H1 (cell line): ENCODE measurements around the gene RASGEF1C. TPM values are rescaled to one million over a fixed set of nuclear protein-coding genes. Genes with fewer than 3 reads are reported as not detected.

Source experiments
- CTCF ChIA-PET: fragments of 300-600 bp; sonication (Branson Sonifier 250); formaldehyde crosslinking; loops from one replicate; lab custom pipeline; 2021; ENCODE audit not compliant: partially characterized antibody; lab: Charles Lee
- POLR2A ChIA-PET: fragments of 300-600 bp; sonication (Branson Sonifier 250); formaldehyde crosslinking; loops from one replicate; lab custom pipeline; 2021; ENCODE audit warnings: inconsistent platforms; ENCODE audit not compliant: partially characterized antibody; lab: Charles Lee
- DNase-seq, 2 experiments: peaks; one replicate each; pipeline versions ENCODE4 v3.0.0 to v3.0.0-alpha.2; 2010 to 2022; ENCODE audit warnings: low spot score in 2 of 2, low read depth in 1 of 2, mixed read lengths in 1 of 2
- FAIRE-seq: peaks from 2 replicates; lab custom pipeline; 2011; peaks lifted over from hg19 to GRCh38; lab: Jason Lieb, UNC
- H2AFZ ChIP-seq: 2 replicates; pipeline ENCODE4 v1.8.1; 2012; ENCODE audit warnings: low read length, inconsistent platforms
- H2AK5ac ChIP-seq: 2 replicates; pipeline ENCODE4 v1.6.1; 2013; ENCODE audit warnings: low read depth, low read length
- H2BK120ac ChIP-seq: replicated peaks from 2 replicates; pipeline ENCODE3; 2013; ENCODE audit warnings: low read depth, low read length, inconsistent platforms
- H2BK12ac ChIP-seq: 2 replicates; pipeline ENCODE4 v1.6.1; 2013; ENCODE audit warnings: low read depth, low read length
- H2BK15ac ChIP-seq: 2 replicates; pipeline ENCODE4 v1.6.1; 2013; ENCODE audit warnings: low read length
- H2BK20ac ChIP-seq: 2 replicates; pipeline ENCODE4 v1.6.1; 2013; ENCODE audit warnings: low read length
- H2BK5ac ChIP-seq: 2 replicates; pipeline ENCODE4 v1.6.1; 2013; ENCODE audit warnings: low read depth, low read length
- H3K14ac ChIP-seq: 2 replicates; pipeline ENCODE4 v1.6.1; 2013; ENCODE audit warnings: inconsistent platforms; ENCODE audit not compliant: insufficient read length
- H3K18ac ChIP-seq: 2 replicates; pipeline ENCODE4 v1.6.1; 2013; ENCODE audit warnings: low read length; ENCODE audit errors: extremely low read depth
- H3K23ac ChIP-seq: 2 replicates; pipeline ENCODE4 v1.6.1; 2013; ENCODE audit warnings: inconsistent platforms; ENCODE audit not compliant: insufficient read length
- H3K23me2 ChIP-seq: 2 replicates; pipeline ENCODE4 v1.6.1; 2013; ENCODE audit warnings: low read depth, low read length
- H3K27ac ChIP-seq: 2 replicates; pipeline ENCODE4 v1.6.1; 2011; ENCODE audit warnings: low read depth, low read length, inconsistent platforms
- H3K27me3 ChIP-seq, 4 experiments: replicated peaks in 1 of 4; 1 replicate in 1 of 4; 2 replicates in 3 of 4; pipeline versions ENCODE4 v1.6.1 to v1.8.1; 2011 to 2013; ENCODE audit warnings: low read length in 3 of 4, mild to moderate bottlenecking in 3 of 4, inconsistent platforms in 2 of 4, mixed read lengths in 2 of 4, moderate library complexity in 1 of 4; ENCODE audit not compliant: control insufficient read depth in 3 of 4, insufficient read depth in 3 of 4; ENCODE audit errors: extremely low read depth in 1 of 4
- H3K36me3 ChIP-seq, 4 experiments: 2 replicates each; pipeline versions ENCODE4 v1.6.1 to v1.8.1; 2011 to 2013; ENCODE audit warnings: mild to moderate bottlenecking in 4 of 4, low read length in 3 of 4, moderate library complexity in 2 of 4, control low read depth in 1 of 4, inconsistent platforms in 1 of 4; ENCODE audit not compliant: insufficient read depth in 4 of 4, control insufficient read depth in 2 of 4
- H3K4ac ChIP-seq: replicated peaks from 2 replicates; pipeline ENCODE3; 2013; ENCODE audit warnings: low read length, low read depth, mixed read lengths, inconsistent platforms; ENCODE audit not compliant: insufficient read length
- H3K4me1 ChIP-seq, 4 experiments: replicated peaks in 1 of 4; 1 replicate in 1 of 4; 2 replicates in 3 of 4; pipeline versions ENCODE4 v1.6.1 to v1.8.1; 2011 to 2013; ENCODE audit warnings: low read length in 3 of 4, inconsistent platforms in 2 of 4, mixed read lengths in 1 of 4; ENCODE audit not compliant: insufficient read depth in 4 of 4, control insufficient read depth in 3 of 4
- H3K4me2 ChIP-seq, 2 experiments: 2 replicates each; pipeline versions ENCODE4 v1.6.1 to v1.8.1; 2011 to 2013; ENCODE audit warnings: low read depth in 2 of 2, low read length in 2 of 2, control low read depth in 1 of 2, inconsistent platforms in 1 of 2, mild to moderate bottlenecking in 1 of 2; ENCODE audit not compliant: insufficient read depth in 1 of 2
- H3K4me3 ChIP-seq, 4 experiments: fragments of 200-600, 300-600 bp in 1 of 4; sonication (generic), shearing (Covaris generic), sonication (Bioruptor Twin) in 1 of 4; 2 replicates each; pipeline versions ENCODE4 v1.5.1 to v1.8.1; 2011 to 2016; ENCODE audit warnings: low read length in 4 of 4, low read depth in 3 of 4, control low read depth in 2 of 4, inconsistent platforms in 2 of 4, mild to moderate bottlenecking in 2 of 4, mixed read lengths in 1 of 4, moderate library complexity in 1 of 4; ENCODE audit not compliant: insufficient read depth in 2 of 4; ENCODE audit errors: extremely low read depth in 1 of 4
- H3K56ac ChIP-seq: replicated peaks from 2 replicates; pipeline ENCODE3; 2013; ENCODE audit warnings: low read depth, mild to moderate bottlenecking, mixed read lengths, low read length, inconsistent platforms; ENCODE audit not compliant: insufficient read length
- H3K79me1 ChIP-seq: 2 replicates; pipeline ENCODE4 v1.6.1; 2013; ENCODE audit warnings: low read depth, low read length, control low read depth
- H3K79me2 ChIP-seq, 2 experiments: 2 replicates each; pipeline versions ENCODE4 v1.6.1 to v1.8.1; 2012 to 2013; ENCODE audit warnings: low read length in 2 of 2, mild to moderate bottlenecking in 2 of 2, inconsistent platforms in 1 of 2; ENCODE audit not compliant: insufficient read depth in 2 of 2, control insufficient read depth in 1 of 2
- H3K9ac ChIP-seq, 4 experiments: replicated peaks in 1 of 4; 1 replicate in 1 of 4; 2 replicates in 3 of 4; pipeline versions ENCODE4 v1.6.1 to v1.8.1; 2011 to 2013; ENCODE audit warnings: low read depth in 3 of 4, low read length in 3 of 4, control low read depth in 2 of 4, mild to moderate bottlenecking in 2 of 4, moderate library complexity in 2 of 4, inconsistent platforms in 1 of 4; ENCODE audit errors: extremely low read depth in 1 of 4
- H3K9me3 ChIP-seq, 2 experiments: 2 replicates each; pipeline versions ENCODE4 v1.6.1 to v1.8.1; 2012 to 2013; ENCODE audit warnings: mild to moderate bottlenecking in 2 of 2, moderate library complexity in 2 of 2, control low read depth in 1 of 2, inconsistent platforms in 1 of 2, low read depth in 1 of 2, low read length in 1 of 2, mixed read lengths in 1 of 2; ENCODE audit not compliant: insufficient read depth in 2 of 2
- H4K20me1 ChIP-seq, 2 experiments: replicated peaks in 1 of 2; 2 replicates each; pipeline versions ENCODE3 to v1.8.1; 2011 to 2013; ENCODE audit warnings: inconsistent platforms in 2 of 2, low read length in 2 of 2, mild to moderate bottlenecking in 1 of 2; ENCODE audit not compliant: insufficient read depth in 2 of 2, control insufficient read depth in 1 of 2
- H4K5ac ChIP-seq: 2 replicates; pipeline ENCODE4 v1.6.1; 2013; ENCODE audit warnings: low read length, low read depth, mixed read lengths, inconsistent platforms; ENCODE audit not compliant: insufficient read length
- H4K8ac ChIP-seq: 2 replicates; pipeline ENCODE4 v1.8.0; 2013; ENCODE audit warnings: mild to moderate bottlenecking, moderate library complexity, low read length, inconsistent platforms; ENCODE audit not compliant: insufficient read depth; ENCODE audit errors: extremely low read depth
- H4K91ac ChIP-seq: replicated peaks from 2 replicates; pipeline ENCODE3; 2013; ENCODE audit warnings: low read length, mixed read lengths, inconsistent platforms; ENCODE audit not compliant: insufficient read length
- BCL11A ChIP-seq, 2 experiments: IDR thresholded peaks; one replicate each; pipeline ENCODE4 v1.6.1; 2011; ENCODE audit warnings: low read depth in 2 of 2, low read length in 2 of 2, mild to moderate bottlenecking in 2 of 2
- WGBS, 2 experiments: shearing (Covaris generic) in 1 of 2; methylation state at CpG; one replicate each; pipeline versions ENCODE4 v1.1.6 to v1.1.7; 2013 to 2015; ENCODE audit warnings: low lambda C conversion rate in 2 of 2, mixed read lengths in 2 of 2, inconsistent platforms in 1 of 2, low coverage in 1 of 2, missing lambda C conversion rate in 1 of 2; ENCODE audit not compliant: insufficient replicate concordance in 2 of 2, insufficient coverage in 1 of 2, insufficient read length in 1 of 2; ENCODE audit errors: extremely low coverage in 1 of 2, missing lambda C conversion rate in 1 of 2; 5-methylcytosine and 5-hydroxymethylcytosine counted together
- polyA plus RNA-seq, 7 experiments: library from polyadenylated mRNA; depleted of rRNA in 3 of 7; stranded (reverse) in 5 of 7; unstranded in 2 of 7; fragments of >200 nt in 5 of 7; fragments of 200-250 nt in 2 of 7; gene quantifications; 1 replicate in 5 of 7; 2 replicates in 1 of 7; 4 replicates in 1 of 7; pipeline versions ENCODE4 v1.2.1 to v1.2.3, GENCODE V29; 2011 to 2013; ENCODE audit warnings: missing spikeins in 2 of 7, mixed read lengths in 2 of 7
- total RNA-seq: library from RNA; stranded (reverse); fragmentation: NEBNext Ultra II Directional; extraction: Animal tissue kit (Norgen Biotek cat#: 25700); gene quantifications from 2 replicates; pipeline ENCODE4 v1.2.1, GENCODE V29; 2021

RASGEF1C gene
- total and polyA plus RNA-seq, 2 of the 8 experiments (the other 6 are each of a cell fraction or from before 2014, with no cell fraction given): 0.26 to 0.61 TPM

GRCh38 chr5:180202939-180203573, 6.0 kb downstream of the RASGEF1C start:
- Histone ChIP-seq H2BK120ac (no peak overlapping the region), H4K91ac (no peak overlapping the region), H3K4me2 (no peak overlapping the region), H2BK15ac (no peak overlapping the region), H3K56ac (no peak overlapping the region), H2AFZ (no peak overlapping the region), H2BK20ac (no peak overlapping the region), H3K79me2 (no peaks in the 10 kb centered on the region), H4K8ac (no peak overlapping the region), H4K20me1 (peaks cover 0 to 3% of the 10 kb centered on the region in 2 experiments), H2AK5ac (no peak overlapping the region), H3K9me3 (no peaks in the 10 kb centered on the region), H3K4ac (no peak overlapping the region), H4K5ac (no peak overlapping the region), H3K4me1 (peaks cover 0 to 4% (median under 1%) of the 10 kb centered on the region in 4 experiments; a peak in 2 of 7 replicates), H2BK5ac (no peak overlapping the region), H3K79me1 (no peaks in the 10 kb centered on the region), H3K14ac (no peak overlapping the region), H3K23ac (no peak overlapping the region), H3K23me2 (no peaks in the 10 kb centered on the region; the same call in 1 of the 2 replicates), H2BK12ac (no peak overlapping the region), H3K27me3 (peaks cover 5 to 13% (median 11%) of the 10 kb centered on the region in 4 experiments; a peak in 6 of 7 replicates), H3K27ac (no peak overlapping the region), H3K4me3 (no peak overlapping the region), H3K18ac (no peak overlapping the region), H3K36me3 (no peaks in the 10 kb centered on the region), H3K9ac (no peak overlapping the region)
- FAIRE-seq (no peak), DNase-seq (no peak)
- whole genome bisulfite sequencing, 2 experiments: 90% methylated on average over 8 of the region's 8 CpGs; no CpG with 5 or more reads in 1 of the 2 experiments
- CTCF ChIA-PET: interaction anchor here (0.6 to 4.4 kb wide), 8 partner anchors 28 to 416 kb away, joined by 3 to 21 read pairs (median 3); no protein-coding TSS in a partner anchor
- no peak for TF ChIP-seq BCL11A (IDR thresholded peaks at IDR 0.05; ENCODE audit: low read depth in 2 of 2, low read length in 2 of 2)
- POLR2A ChIA-PET: interaction anchor here (0.6 kb wide), 1 partner anchor 667 kb away, joined by 3 read pairs; no protein-coding TSS in a partner anchor
